PC-9 (cell line): ENCODE data around the gene FAM216A.

Source experiments
- EZH2 ChIP-seq: fragments of 200-600 bp; sonication (generic); IDR thresholded peaks from 2 replicates; pipeline ENCODE4 v1.8.0; 2017; ENCODE audit warnings: antibody characterized with exemption, low read depth
- TF ChIP-seq, protein P1 (sequence below): fragments of 200-600 bp; sonication (generic); conservative IDR thresholded peaks from 2 replicates; pipeline ENCODE4 v1.6.1; 2017; ENCODE audit warnings: mixed run types, antibody characterized with exemption, mild to moderate bottlenecking, moderate library complexity

DNA sequence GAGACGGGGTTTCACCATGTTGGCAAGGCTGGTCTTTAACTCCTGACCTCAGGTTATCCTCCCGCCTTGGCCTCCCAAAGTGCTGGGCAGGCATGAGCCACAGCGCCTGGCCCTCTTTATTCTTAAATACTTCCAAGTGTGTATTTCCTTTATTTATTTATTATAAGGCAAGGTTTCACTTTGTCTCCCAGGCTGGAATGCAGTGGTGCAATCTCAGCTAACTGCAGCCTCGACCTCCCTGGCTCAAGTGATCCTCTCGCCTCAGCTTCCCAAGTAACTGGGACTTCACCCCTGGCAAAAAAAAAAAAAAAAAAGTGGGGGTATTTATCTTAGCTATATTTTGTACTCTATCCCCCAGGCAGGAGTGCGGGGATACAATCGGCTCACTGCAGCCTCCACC is 6.8 kb downstream of the FAM216A start:
- TF ChIP-seq, protein P1, sequence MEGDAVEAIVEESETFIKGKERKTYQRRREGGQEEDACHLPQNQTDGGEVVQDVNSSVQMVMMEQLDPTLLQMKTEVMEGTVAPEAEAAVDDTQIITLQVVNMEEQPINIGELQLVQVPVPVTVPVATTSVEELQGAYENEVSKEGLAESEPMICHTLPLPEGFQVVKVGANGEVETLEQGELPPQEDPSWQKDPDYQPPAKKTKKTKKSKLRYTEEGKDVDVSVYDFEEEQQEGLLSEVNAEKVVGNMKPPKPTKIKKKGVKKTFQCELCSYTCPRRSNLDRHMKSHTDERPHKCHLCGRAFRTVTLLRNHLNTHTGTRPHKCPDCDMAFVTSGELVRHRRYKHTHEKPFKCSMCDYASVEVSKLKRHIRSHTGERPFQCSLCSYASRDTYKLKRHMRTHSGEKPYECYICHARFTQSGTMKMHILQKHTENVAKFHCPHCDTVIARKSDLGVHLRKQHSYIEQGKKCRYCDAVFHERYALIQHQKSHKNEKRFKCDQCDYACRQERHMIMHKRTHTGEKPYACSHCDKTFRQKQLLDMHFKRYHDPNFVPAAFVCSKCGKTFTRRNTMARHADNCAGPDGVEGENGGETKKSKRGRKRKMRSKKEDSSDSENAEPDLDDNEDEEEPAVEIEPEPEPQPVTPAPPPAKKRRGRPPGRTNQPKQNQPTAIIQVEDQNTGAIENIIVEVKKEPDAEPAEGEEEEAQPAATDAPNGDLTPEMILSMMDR = no peak
- no peak for TF ChIP-seq EZH2
